Activated T-helper 17 cell treated with anti-CD3 and anti-CD28 coated beads, Interleukin-2, amount 50 U/mL, for 72 hours (primary cell): ENCODE measurements around the gene GAGE13. TPM values are rescaled to one million over a fixed set of nuclear protein-coding genes. Genes with fewer than 3 reads are reported as not detected.
"Not testable (repeated sequence)": the region's sequence is repeated elsewhere in the genome, so short reads cannot be mapped to it uniquely, and the experiment has no call there.

Source experiments
- ATAC-seq: fragments of 150-1000 bp; cut with Tn5 transposase; replicated peaks from 2 replicates; pipeline ENCODE4 v1.10.0; 2021; ENCODE audit warnings: mild to moderate bottlenecking, moderate library complexity
- H3K27ac Mint-ChIP-seq: one replicate; pipeline ENCODE4 v1.8.0; 2022; ENCODE audit warnings: mixed read lengths
- H3K27me3 Mint-ChIP-seq: one replicate; pipeline ENCODE4 v1.8.0; 2022; ENCODE audit warnings: mixed read lengths
- H3K36me3 Mint-ChIP-seq: one replicate; pipeline ENCODE4 v1.8.0; 2022; ENCODE audit warnings: low read depth, mild to moderate bottlenecking, mixed read lengths
- H3K4me1 Mint-ChIP-seq: one replicate; pipeline ENCODE4 v1.8.0; 2022; ENCODE audit warnings: mixed read lengths
- H3K4me3 Mint-ChIP-seq: one replicate; pipeline ENCODE4 v1.8.0; 2022; ENCODE audit warnings: mild to moderate bottlenecking, mixed read lengths
- H3K9me3 Mint-ChIP-seq: one replicate; pipeline ENCODE4 v1.8.0; 2022; ENCODE audit warnings: mixed read lengths
- total RNA-seq, 2 donors: library from RNA; stranded (reverse); gene quantifications; one replicate each; pipeline ENCODE4 v1.2.3, GENCODE V29; 2022

GAGE13 gene
- total RNA-seq, 2 donors from 2014 or later: not detected

GRCh38 chrX:49309401-49309981 is 21.9 kb upstream of the GAGE13 start:
- Mint-ChIP-seq H3K9me3 (no peaks in the 10 kb centered on the region), H3K4me1 (peaks cover 16% of the 10 kb centered on the region), H3K36me3 (no peaks in the 10 kb centered on the region), H3K4me3 (peak overlapping the region; percentile 87), H3K27ac (peak overlapping the region; percentile 66), H3K27me3 (no peaks in the 10 kb centered on the region)
- peak; percentile 60 for ATAC-seq

GRCh38 chrX:49310371-49310770 is 21.0 kb upstream of the GAGE13 start:
- no peaks in the 10 kb centered on the region for H3K27me3 Mint-ChIP-seq
- H3K4me1 Mint-ChIP-seq: peaks cover 16% of the 10 kb centered on the region
- no peaks in the 10 kb centered on the region for H3K9me3 Mint-ChIP-seq
- no peak overlapping the region for H3K4me3 Mint-ChIP-seq
- ATAC-seq: no peak
- H3K36me3 Mint-ChIP-seq: no peaks in the 10 kb centered on the region
- H3K27ac Mint-ChIP-seq: no peak overlapping the region

- Mint-ChIP-seq H3K27me3 (no peaks in the 10 kb centered on the region), H3K4me1 (peaks cover 16% of the 10 kb centered on the region), H3K36me3 (no peaks in the 10 kb centered on the region), H3K4me3 (no peak overlapping the region), H3K9me3 (no peaks in the 10 kb centered on the region), H3K27ac (no peak overlapping the region)
- no peak for ATAC-seq
Observed at GRCh38 chrX:49312176-49312575, 19.2 kb upstream of the GAGE13 start.

GRCh38 chrX:49316085-49316484 is 15.3 kb upstream of the GAGE13 start:
- Mint-ChIP-seq H3K36me3 (no peaks in the 10 kb centered on the region), H3K4me1 (no peaks in the 10 kb centered on the region), H3K9me3 (no peaks in the 10 kb centered on the region), H3K4me3 (no peak overlapping the region), H3K27ac (no peak overlapping the region), H3K27me3 (no peaks in the 10 kb centered on the region)
- no peak for ATAC-seq

- H3K27ac Mint-ChIP-seq, H3K9me3 Mint-ChIP-seq, H3K36me3 Mint-ChIP-seq, H3K27me3 Mint-ChIP-seq, ATAC-seq, H3K4me1 Mint-ChIP-seq, H3K4me3 Mint-ChIP-seq: not testable (repeated sequence)
Observed at GRCh38 chrX:49321737-49322136, 9.6 kb upstream of the GAGE13 start, which contains the start of gene GAGE12J. GAGE12J (plus strand) TSS chrX:49322037; CDS start chrX:49323194, 1,157 bp downstream.

- not testable (repeated sequence) for H3K27me3 Mint-ChIP-seq, ATAC-seq, H3K4me3 Mint-ChIP-seq
Observed at GRCh38 chrX:49322266-49322665, 9.1 kb upstream of the GAGE13 start.

GRCh38 chrX:49323735-49324134 is 7.6 kb upstream of the GAGE13 start:
- not testable (repeated sequence) for H3K9me3 Mint-ChIP-seq, H3K27me3 Mint-ChIP-seq, H3K36me3 Mint-ChIP-seq, H3K27ac Mint-ChIP-seq, H3K4me3 Mint-ChIP-seq, H3K4me1 Mint-ChIP-seq, ATAC-seq

More at GRCh38 chrX:49322266-49322665, 9.1 kb upstream of the GAGE13 start:
- not testable (repeated sequence) for H3K36me3 Mint-ChIP-seq, H3K9me3 Mint-ChIP-seq, H3K27ac Mint-ChIP-seq, H3K4me1 Mint-ChIP-seq

- H3K27ac Mint-ChIP-seq, H3K4me1 Mint-ChIP-seq, H3K9me3 Mint-ChIP-seq, ATAC-seq, H3K27me3 Mint-ChIP-seq, H3K36me3 Mint-ChIP-seq, H3K4me3 Mint-ChIP-seq: not testable (repeated sequence)
Observed at GRCh38 chrX:49330421-49330820, 961 bp upstream of the GAGE13 start.

- H3K4me1 Mint-ChIP-seq, H3K27me3 Mint-ChIP-seq, ATAC-seq, H3K9me3 Mint-ChIP-seq, H3K4me3 Mint-ChIP-seq, H3K36me3 Mint-ChIP-seq, H3K27ac Mint-ChIP-seq: not testable (repeated sequence)
Observed at GRCh38 chrX:49331841-49332240, 459 bp downstream of the GAGE13 start.

GRCh38 chrX:49341449-49341848 is 10.1 kb downstream of the GAGE13 start:
- not testable (repeated sequence) for H3K36me3 Mint-ChIP-seq, H3K9me3 Mint-ChIP-seq, H3K27ac Mint-ChIP-seq, ATAC-seq, H3K4me1 Mint-ChIP-seq, H3K27me3 Mint-ChIP-seq, H3K4me3 Mint-ChIP-seq

GRCh38 chrX:49344496-49345175 is 13.3 kb downstream of the GAGE13 start:
- H3K4me3 Mint-ChIP-seq, H3K27ac Mint-ChIP-seq, ATAC-seq, H3K9me3 Mint-ChIP-seq, H3K36me3 Mint-ChIP-seq, H3K4me1 Mint-ChIP-seq, H3K27me3 Mint-ChIP-seq: not testable (repeated sequence)

- H3K27me3 Mint-ChIP-seq, H3K4me3 Mint-ChIP-seq, H3K27ac Mint-ChIP-seq, H3K9me3 Mint-ChIP-seq, H3K4me1 Mint-ChIP-seq, H3K36me3 Mint-ChIP-seq, ATAC-seq: not testable (repeated sequence)
Observed at GRCh38 chrX:49345402-49345801, 14.0 kb downstream of the GAGE13 start.

GRCh38 chrX:49346150-49346549 is 14.8 kb downstream of the GAGE13 start:
- not testable (repeated sequence) for H3K27me3 Mint-ChIP-seq, H3K4me1 Mint-ChIP-seq, H3K36me3 Mint-ChIP-seq, H3K27ac Mint-ChIP-seq, ATAC-seq, H3K9me3 Mint-ChIP-seq, H3K4me3 Mint-ChIP-seq
